Astrocyte (in vitro differentiated cells and primary cell): Measurements from ENCODE around the gene ABHD3. TPM values are rescaled to one million over a fixed set of nuclear protein-coding genes. Genes with fewer than 3 reads are reported as not detected.
A peak's percentile ranks its signal among the peaks of the same experiment; 100 is the strongest.
"Not testable (repeated sequence)": the region's sequence is repeated elsewhere in the genome, so short reads cannot be mapped to it uniquely, and the experiment has no call there.

Source experiments
- DNase-seq: peaks from one replicate; pipeline ENCODE4 v3.0.0-alpha.2; 2010; ENCODE audit warnings: low read depth
- FAIRE-seq: peaks from 2 replicates; lab custom pipeline; 2011; peaks lifted over from hg19 to GRCh38; lab: Jason Lieb, UNC
- H2AFZ ChIP-seq: 2 replicates; pipeline ENCODE4 v1.6.0; 2012; ENCODE audit warnings: low read depth, low read length, inconsistent platforms
- H3K27ac ChIP-seq: 2 replicates; pipeline ENCODE4 v1.5.1; 2011; ENCODE audit warnings: low read depth, low read length, inconsistent platforms
- H3K27me3 ChIP-seq: 2 replicates; pipeline ENCODE4 v1.6.0; 2011; ENCODE audit warnings: low read length, inconsistent platforms; ENCODE audit not compliant: insufficient read depth
- H3K36me3 ChIP-seq: 2 replicates; pipeline ENCODE4 v1.5.1; 2011; ENCODE audit warnings: low read length, inconsistent platforms; ENCODE audit not compliant: insufficient read depth
- H3K4me1 ChIP-seq: 2 replicates; pipeline ENCODE4 v1.5.1; 2011; ENCODE audit warnings: low read length, inconsistent platforms; ENCODE audit not compliant: insufficient read depth
- H3K4me2 ChIP-seq: 2 replicates; pipeline ENCODE4 v1.6.0; 2012; ENCODE audit warnings: low read length, inconsistent platforms
- H3K4me3 ChIP-seq: 2 replicates; pipeline ENCODE4 v1.5.1; 2011; ENCODE audit warnings: low read depth, mild to moderate bottlenecking, low read length, inconsistent platforms; ENCODE audit not compliant: insufficient read depth
- H3K79me2 ChIP-seq: 2 replicates; pipeline ENCODE4 v1.6.0; 2012; ENCODE audit warnings: mild to moderate bottlenecking, low read length, inconsistent platforms; ENCODE audit not compliant: insufficient read depth
- H3K9ac ChIP-seq: 2 replicates; pipeline ENCODE4 v1.6.0; 2012; ENCODE audit warnings: mild to moderate bottlenecking, low read length, inconsistent platforms
- H3K9me3 ChIP-seq: 2 replicates; pipeline ENCODE4 v1.5.1; 2012; ENCODE audit warnings: low read depth, mild to moderate bottlenecking, low read length, inconsistent platforms; ENCODE audit not compliant: insufficient read depth
- H4K20me1 ChIP-seq: 2 replicates; pipeline ENCODE4 v1.6.0; 2012; ENCODE audit warnings: low read length, inconsistent platforms; ENCODE audit not compliant: insufficient read depth
- H3K27ac Mint-ChIP-seq: one replicate; pipeline ENCODE4 v1.8.0; 2021; ENCODE audit warnings: mild to moderate bottlenecking, mixed read lengths; ENCODE audit not compliant: unreplicated experiment
- H3K27me3 Mint-ChIP-seq: one replicate; pipeline ENCODE4 v1.8.0; 2021; ENCODE audit warnings: low read depth, mixed read lengths; ENCODE audit not compliant: unreplicated experiment
- H3K36me3 Mint-ChIP-seq: one replicate; pipeline ENCODE4 v1.8.0; 2021; ENCODE audit warnings: low read depth, mixed read lengths; ENCODE audit not compliant: unreplicated experiment
- H3K4me1 Mint-ChIP-seq: one replicate; pipeline ENCODE4 v1.8.0; 2021; ENCODE audit warnings: low read depth, mixed read lengths; ENCODE audit not compliant: unreplicated experiment
- H3K4me3 Mint-ChIP-seq: one replicate; pipeline ENCODE4 v1.8.0; 2021; ENCODE audit warnings: mild to moderate bottlenecking, moderate library complexity, mixed read lengths; ENCODE audit not compliant: unreplicated experiment
- H3K9me3 Mint-ChIP-seq: one replicate; pipeline ENCODE4 v1.8.0; 2021; ENCODE audit warnings: mild to moderate bottlenecking, mixed read lengths; ENCODE audit not compliant: unreplicated experiment
- EZH2 ChIP-seq: IDR thresholded peaks from 2 replicates; pipeline ENCODE4 v1.6.1; 2012; ENCODE audit warnings: mild to moderate bottlenecking, low read length, inconsistent platforms; ENCODE audit not compliant: insufficient read depth
- total RNA-seq: library from RNA; stranded (reverse); gene quantifications from 2 replicates; pipeline ENCODE4 v1.2.1, GENCODE V29; 2021
- TF ChIP-seq, protein P1 (sequence below): IDR thresholded peaks from 2 replicates; pipeline ENCODE4 v1.5.1; 2011; ENCODE audit warnings: low read depth, mild to moderate bottlenecking, inconsistent platforms, low read length, moderate library complexity; ENCODE audit not compliant: insufficient read depth

The ABHD3 gene
- total RNA-seq, 1 donor from 2014 or later = 5.1 TPM

DNA sequence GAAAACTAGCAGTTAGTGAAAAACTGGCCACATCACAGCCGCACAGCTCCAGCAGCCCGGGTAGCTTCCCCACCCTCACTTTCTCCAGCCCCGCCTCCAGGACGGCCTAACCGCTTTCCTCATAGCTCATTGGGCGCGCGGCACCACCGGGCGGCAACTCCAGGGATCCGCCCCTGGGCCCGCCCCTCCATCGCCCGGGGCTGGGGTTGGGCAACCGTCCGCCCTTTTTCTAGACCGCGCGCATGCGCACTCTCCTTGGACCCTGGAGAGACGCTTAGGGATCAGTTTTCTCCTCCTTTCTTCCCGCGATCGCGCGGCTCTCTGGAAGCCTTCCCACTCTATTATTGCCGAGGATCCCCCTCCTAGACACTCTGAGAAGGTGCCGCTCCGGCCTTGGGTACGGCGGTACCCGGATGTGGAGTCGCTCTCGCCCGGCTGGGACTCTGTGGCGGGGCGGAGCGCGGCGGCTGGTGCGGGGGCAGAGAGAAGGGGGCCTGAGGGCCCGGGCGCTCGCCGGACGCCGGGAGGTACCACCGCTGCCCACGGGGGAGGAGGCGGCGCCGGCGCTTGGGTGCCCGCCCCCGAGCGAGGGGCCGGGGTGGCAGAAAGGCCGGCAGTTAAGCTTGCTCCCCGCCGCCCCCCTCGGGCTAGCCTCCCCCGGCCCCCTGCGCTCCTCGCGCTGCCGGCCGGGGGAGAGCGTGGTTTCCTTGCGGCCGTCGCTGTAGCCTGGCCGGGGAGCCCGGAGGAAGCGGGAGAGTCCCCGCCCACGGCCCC, 36.2 kb upstream of the ABHD3 start, which contains the start of gene MIB1:
Gene MIB1 (plus strand): TSS at position 255 of the 774 bp plus-strand sequence. CDS start 792 bp downstream, outside the sequence.
- H3K4me1 Mint-ChIP-seq = peaks cover 11% of the 10 kb centered on the region
- Histone ChIP-seq H4K20me1 (peaks cover 35% of the 10 kb centered on the region), H3K27ac (peak within 1 kb of the TSS; percentile 96), H3K4me1 (peaks cover 15% of the 10 kb centered on the region), H3K4me2 (peak within 1 kb of the TSS; percentile 99), H3K9me3 (no peaks in the 10 kb centered on the region), H2AFZ (peak within 1 kb of the TSS; percentile 85), H3K4me3 (peak within 1 kb of the TSS; percentile 72), H3K27me3 (no peaks in the 10 kb centered on the region), H3K36me3 (no peaks in the 10 kb centered on the region), H3K79me2 (peaks cover 44% of the 10 kb centered on the region), H3K9ac (peak within 1 kb of the TSS; percentile 93)
- H3K4me3 Mint-ChIP-seq = peak within 1 kb of the TSS; percentile 92
- TF ChIP-seq, protein P1, sequence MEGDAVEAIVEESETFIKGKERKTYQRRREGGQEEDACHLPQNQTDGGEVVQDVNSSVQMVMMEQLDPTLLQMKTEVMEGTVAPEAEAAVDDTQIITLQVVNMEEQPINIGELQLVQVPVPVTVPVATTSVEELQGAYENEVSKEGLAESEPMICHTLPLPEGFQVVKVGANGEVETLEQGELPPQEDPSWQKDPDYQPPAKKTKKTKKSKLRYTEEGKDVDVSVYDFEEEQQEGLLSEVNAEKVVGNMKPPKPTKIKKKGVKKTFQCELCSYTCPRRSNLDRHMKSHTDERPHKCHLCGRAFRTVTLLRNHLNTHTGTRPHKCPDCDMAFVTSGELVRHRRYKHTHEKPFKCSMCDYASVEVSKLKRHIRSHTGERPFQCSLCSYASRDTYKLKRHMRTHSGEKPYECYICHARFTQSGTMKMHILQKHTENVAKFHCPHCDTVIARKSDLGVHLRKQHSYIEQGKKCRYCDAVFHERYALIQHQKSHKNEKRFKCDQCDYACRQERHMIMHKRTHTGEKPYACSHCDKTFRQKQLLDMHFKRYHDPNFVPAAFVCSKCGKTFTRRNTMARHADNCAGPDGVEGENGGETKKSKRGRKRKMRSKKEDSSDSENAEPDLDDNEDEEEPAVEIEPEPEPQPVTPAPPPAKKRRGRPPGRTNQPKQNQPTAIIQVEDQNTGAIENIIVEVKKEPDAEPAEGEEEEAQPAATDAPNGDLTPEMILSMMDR = no peak
- no peak for TF ChIP-seq EZH2
- peaks cover 14% of the 10 kb centered on the region for H3K9me3 Mint-ChIP-seq
- DNase-seq = peak; percentile 87
- peak; percentile 5 for FAIRE-seq
- H3K36me3 Mint-ChIP-seq = no peaks in the 10 kb centered on the region
- H3K27me3 Mint-ChIP-seq = no peaks in the 10 kb centered on the region
- H3K27ac Mint-ChIP-seq = peak within 1 kb of the TSS; percentile 85

DNA sequence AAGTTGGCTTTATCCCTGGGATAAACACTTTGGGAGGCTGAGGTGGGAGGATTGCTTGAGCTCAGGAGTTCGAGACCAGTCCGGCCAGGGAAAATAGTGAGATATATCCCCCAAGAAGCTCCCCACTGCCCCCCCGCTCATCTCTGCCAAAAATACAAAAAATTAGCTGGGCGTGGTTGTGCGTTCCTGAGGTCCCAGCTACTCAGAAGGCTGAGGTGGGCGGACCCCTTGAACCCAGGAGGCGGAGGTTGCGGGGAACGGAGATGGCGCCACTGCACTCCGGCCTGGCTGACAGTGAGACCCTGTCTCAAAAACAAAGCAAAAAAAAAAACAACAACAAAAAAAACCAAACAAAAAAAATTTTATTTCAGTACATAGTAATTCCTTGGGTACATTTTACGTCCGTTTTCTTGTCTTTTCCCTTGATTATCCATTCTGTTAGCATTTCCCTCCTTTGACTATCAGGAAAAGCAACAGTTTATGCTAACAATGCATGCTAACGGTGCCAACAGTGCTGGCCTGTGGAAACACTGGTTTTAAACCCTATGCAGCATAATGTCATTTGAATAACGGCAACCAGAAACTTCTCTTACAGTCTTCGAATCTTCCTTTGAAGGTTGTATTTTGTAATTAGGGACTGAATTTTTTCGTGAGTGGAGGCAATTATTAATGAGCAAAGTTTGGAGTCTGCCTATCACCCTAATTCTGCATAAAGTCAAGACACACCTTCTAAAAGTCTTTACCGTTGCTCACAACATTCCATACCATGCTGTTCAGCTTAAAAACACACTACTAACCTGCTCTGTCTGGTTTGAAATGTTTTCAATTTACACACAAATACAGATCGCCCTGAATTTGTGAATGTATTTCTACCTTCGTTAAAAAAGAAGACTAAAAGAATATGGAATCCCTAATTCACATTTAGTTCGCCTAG, 35.3 kb upstream of the ABHD3 start:
- H3K36me3 Mint-ChIP-seq = no peaks in the 10 kb centered on the region
- Histone ChIP-seq H3K36me3 (no peaks in the 10 kb centered on the region), H3K9ac (peak overlapping the region; percentile 93), H3K27ac (peak overlapping the region; percentile 33), H3K4me1 (peaks cover 15% of the 10 kb centered on the region), H4K20me1 (peaks cover 26% of the 10 kb centered on the region), H3K79me2 (peaks cover 35% of the 10 kb centered on the region), H2AFZ (peak overlapping the region; percentile 58), H3K9me3 (no peaks in the 10 kb centered on the region), H3K27me3 (no peaks in the 10 kb centered on the region), H3K4me3 (peak overlapping the region; percentile 72), H3K4me2 (peak overlapping the region; percentile 99)
- peaks cover 11% of the 10 kb centered on the region for H3K4me1 Mint-ChIP-seq
- DNase-seq (peak; percentile 46), FAIRE-seq (peak; percentile 17)
- TF ChIP-seq EZH2 = no peak
- TF ChIP-seq, protein P1 = no peak
- peaks cover 14% of the 10 kb centered on the region for H3K9me3 Mint-ChIP-seq
- no peaks in the 10 kb centered on the region for H3K27me3 Mint-ChIP-seq
- H3K4me3 Mint-ChIP-seq = peak overlapping the region; percentile 87
- H3K27ac Mint-ChIP-seq = peak overlapping the region; percentile 80

DNA sequence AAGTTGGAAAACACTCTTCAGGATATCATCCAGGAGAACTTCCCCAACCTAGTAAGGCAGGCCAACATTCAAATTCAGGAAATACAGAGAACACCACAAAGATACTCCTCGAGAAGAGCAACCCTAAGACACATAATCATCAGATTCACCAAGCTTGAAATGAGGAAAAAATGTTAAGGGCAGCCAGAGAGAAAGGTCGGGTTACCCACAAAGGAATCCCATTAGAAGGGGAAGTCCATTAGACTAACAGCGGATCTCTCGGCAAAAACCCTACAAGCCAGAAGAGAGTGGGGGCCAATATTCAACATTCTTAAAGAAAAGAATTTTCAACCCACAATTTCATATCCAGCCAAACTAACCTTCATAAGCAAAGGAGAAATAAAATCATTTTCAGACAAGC, 32.4 kb upstream of the ABHD3 start:
- H3K4me3 Mint-ChIP-seq, H3K36me3 ChIP-seq, H3K27me3 ChIP-seq, H4K20me1 ChIP-seq, H3K4me2 ChIP-seq, FAIRE-seq, DNase-seq, H3K79me2 ChIP-seq, H3K9ac ChIP-seq, H3K27ac Mint-ChIP-seq, H3K9me3 ChIP-seq, H2AFZ ChIP-seq, H3K4me3 ChIP-seq, H3K27ac ChIP-seq, H3K4me1 ChIP-seq, H3K4me1 Mint-ChIP-seq, H3K27me3 Mint-ChIP-seq, H3K36me3 Mint-ChIP-seq: not testable (repeated sequence)
- peaks cover 14% of the 10 kb centered on the region for H3K9me3 Mint-ChIP-seq
